WI38 (cell line): ENCODE results near the gene HOPX.
"Not testable (repeated sequence)": the region's sequence is repeated elsewhere in the genome, so short reads cannot be mapped to it uniquely, and the experiment has no call there.

Experiments
- H3K4me3 ChIP-seq: 2 replicates; pipeline ENCODE4 v1.5.1; 2011; ENCODE audit warnings: low read depth, mild to moderate bottlenecking, control low read depth, low read length
- CTCF ChIP-seq: IDR thresholded peaks from 2 replicates; pipeline ENCODE4 v1.5.1; 2012; ENCODE audit warnings: low read depth, mild to moderate bottlenecking, control low read depth, low read length

Gene HOPX

GRCh38 chr4:56671860-56672259 is 9.2 kb downstream of the HOPX start:
- TF ChIP-seq CTCF, result no peak

GRCh38 chr4:56671373-56671772 is 9.7 kb downstream of the HOPX start:
- TF ChIP-seq CTCF, result no peak
- H3K4me3 ChIP-seq, result no peak overlapping the region

More at GRCh38 chr4:56671860-56672259, 9.2 kb downstream of the HOPX start:
- H3K4me3 ChIP-seq, result no peak overlapping the region

- no peak overlapping the region for H3K4me3 ChIP-seq
- TF ChIP-seq CTCF, result peak; percentile 32; the same call in 1 of the 2 replicates
Observed at GRCh38 chr4:56668267-56668666, 12.8 kb downstream of the HOPX start.

GRCh38 chr4:56667396-56667795 is 13.7 kb downstream of the HOPX start:
- not testable (repeated sequence) for H3K4me3 ChIP-seq

GRCh38 chr4:56666279-56666678 is 14.8 kb downstream of the HOPX start:
- no peak overlapping the region for H3K4me3 ChIP-seq
- TF ChIP-seq CTCF, result no peak

GRCh38 chr4:56665781-56666180 is 15.3 kb downstream of the HOPX start:
- no peak overlapping the region for H3K4me3 ChIP-seq
- no peak for TF ChIP-seq CTCF

GRCh38 chr4:56662782-56663468 is 18.2 kb downstream of the HOPX start:
- no peak overlapping the region for H3K4me3 ChIP-seq
- TF ChIP-seq CTCF, result no peak

- H3K4me3 ChIP-seq, result no peak overlapping the region
- no peak for TF ChIP-seq CTCF
Observed at GRCh38 chr4:56659946-56660345, 21.1 kb downstream of the HOPX start.
